ENCODE data around the gene IL32. TPM values are rescaled to one million over a fixed set of nuclear protein-coding genes. Genes with fewer than 3 reads are reported as not detected.

IL32 gene
- total and polyA plus RNA-seq, 4 donors = 83.7 to 275 (median 200) TPM

- ATAC-seq (ENCODE audit: insufficient read depth, low FRiP score) = no peak
- 12 to 15% methylated on average over 49 to 52 of the region's 52 CpGs for WGBS, 2 donors
- H3K27me3 ChIP-seq (ENCODE audit: control insufficient read depth in 3 of 3, insufficient read depth in 3 of 3, low read length in 2 of 3) = peaks cover 0 to 19% (median 17%) of the 10 kb centered on the region in 3 donors
These were observed 47.5 kb upstream of the IL32 start, which contains the start of gene CLDN6 for GRCh38 chr16:3017794-3018506. TSS of gene CLDN6 (minus strand) at chr16:3018183. CDS start at chr16:3016021, 2,162 bp downstream.

GRCh38 chr16:3019594-3020246 lies 45.7 kb upstream of the IL32 start:
- Histone ChIP-seq H3K4me1 (ENCODE audit: control insufficient read depth in 5 of 5, insufficient read depth in 5 of 5, low read length in 5 of 5) (peaks cover 0 to 45% (median 26%) of the 10 kb centered on the region in 5 donors), H3K36me3 (ENCODE audit: control insufficient read depth in 4 of 4, insufficient read depth in 4 of 4, low read length in 4 of 4) (peaks cover 0 to 3% (median 0%) of the 10 kb centered on the region in 4 donors), H3K27me3 (ENCODE audit: control insufficient read depth in 3 of 3, insufficient read depth in 3 of 3, low read length in 2 of 3) (peaks cover 0 to 13% (median 9%) of the 10 kb centered on the region in 3 donors), H3K9me3 (ENCODE audit: control insufficient read depth in 4 of 4, insufficient read depth in 3 of 4, low read length in 3 of 4) (no peaks in the 10 kb centered on the region), H3K4me3 (peak overlapping the region; percentile 25), H3K9ac (ENCODE audit: insufficient read depth in 1 of 2, low read length in 2 of 2) (peak overlapping the region in 1 of 2 donors; percentile 32), H3K27ac (ENCODE audit: low read depth in 1 of 2, low read length in 1 of 2) (peak overlapping the region in 1 of 2 donors; percentile 99)
- no peak for TF ChIP-seq CTCF (IDR thresholded peaks at IDR 0.05; ENCODE audit: control extremely low read depth, extremely low read depth)
- ATAC-seq (ENCODE audit: insufficient read depth, low FRiP score) (no peak), DNase-seq (no peak)
- 30% methylated on average over 40 of the region's 40 CpGs for WGBS, 2 donors

More at GRCh38 chr16:3017794-3018506, 47.5 kb upstream of the IL32 start, which contains the start of gene CLDN6:
- DNase-seq = peak; percentile 65 to 89 (median 81)
- peaks cover 0 to 47% (median 18%) of the 10 kb centered on the region in 5 donors for H3K4me1 ChIP-seq (ENCODE audit: control insufficient read depth in 5 of 5, insufficient read depth in 5 of 5, low read length in 5 of 5)
- no peak for TF ChIP-seq CTCF (IDR thresholded peaks at IDR 0.05; ENCODE audit: control extremely low read depth, extremely low read depth)
- peaks cover 0 to 3% (median 0%) of the 10 kb centered on the region in 4 donors for H3K36me3 ChIP-seq (ENCODE audit: control insufficient read depth in 4 of 4, insufficient read depth in 4 of 4, low read length in 4 of 4)
- H3K27ac ChIP-seq (ENCODE audit: low read depth in 1 of 2, low read length in 1 of 2) = no peak within 1 kb of the TSS
- H3K9me3 ChIP-seq (ENCODE audit: control insufficient read depth in 4 of 4, insufficient read depth in 3 of 4, low read length in 3 of 4) = no peaks in the 10 kb centered on the region
- peak within 1 kb of the TSS in 1 of 2 donors; percentile 1 for H3K9ac ChIP-seq (ENCODE audit: insufficient read depth in 1 of 2, low read length in 2 of 2)
- H3K4me3 ChIP-seq = no peak within 1 kb of the TSS

- TF ChIP-seq CTCF (IDR thresholded peaks at IDR 0.05; ENCODE audit: control extremely low read depth, extremely low read depth) = no peak
- peak within 1 kb of the TSS; percentile 42 to 55 for H3K9ac ChIP-seq (ENCODE audit: insufficient read depth in 1 of 2, low read length in 2 of 2)
- H3K4me1 ChIP-seq (ENCODE audit: control insufficient read depth in 5 of 5, insufficient read depth in 5 of 5, low read length in 5 of 5) = peaks cover 0 to 40% (median 26%) of the 10 kb centered on the region in 5 donors
- DNase-seq = peak; percentile 74 to 84 (median 81)
- 0% methylated on average over 45 to 49 of the region's 49 CpGs for WGBS, 2 donors
- H3K4me3 ChIP-seq = peak within 1 kb of the TSS; percentile 75
- H3K36me3 ChIP-seq (ENCODE audit: control insufficient read depth in 4 of 4, insufficient read depth in 4 of 4, low read length in 4 of 4) = peaks cover 0 to 3% (median 0%) of the 10 kb centered on the region in 4 donors
- H3K27me3 ChIP-seq (ENCODE audit: control insufficient read depth in 3 of 3, insufficient read depth in 3 of 3, low read length in 2 of 3) = peaks cover 0 to 13% (median 9%) of the 10 kb centered on the region in 3 donors
- H3K9me3 ChIP-seq (ENCODE audit: control insufficient read depth in 4 of 4, insufficient read depth in 3 of 4, low read length in 3 of 4) = no peaks in the 10 kb centered on the region
- H3K27ac ChIP-seq (ENCODE audit: low read depth in 1 of 2, low read length in 1 of 2) = peak within 1 kb of the TSS; percentile 96 to 99
- peak; percentile 48 for ATAC-seq (ENCODE audit: insufficient read depth, low FRiP score)
These were observed 45.2 kb upstream of the IL32 start, which contains the start of gene TNFRSF12A for GRCh38 chr16:3020247-3020603. TSS of gene TNFRSF12A (plus strand) at chr16:3020368. CDS start at chr16:3020398, 30 bp downstream.
